Glutamatergic neuron (in vitro differentiated cells): ENCODE measurements around the gene S100A2. TPM values are rescaled to one million over a fixed set of nuclear protein-coding genes. Genes with fewer than 3 reads are reported as not detected.

Source experiments
- DNase-seq: peaks from one replicate; pipeline ENCODE4 v3.0.0; 2022
- H3K27ac Mint-ChIP-seq: one replicate; pipeline ENCODE4 v1.8.0; 2020; ENCODE audit warnings: mild to moderate bottlenecking, mixed read lengths, inconsistent platforms; ENCODE audit not compliant: unreplicated experiment
- H3K27me3 Mint-ChIP-seq: one replicate; pipeline ENCODE4 v1.8.0; 2020; ENCODE audit warnings: mild to moderate bottlenecking, moderate library complexity, mixed read lengths, inconsistent platforms; ENCODE audit not compliant: unreplicated experiment
- H3K36me3 Mint-ChIP-seq: one replicate; pipeline ENCODE4 v1.8.0; 2020; ENCODE audit warnings: mild to moderate bottlenecking, mixed read lengths, inconsistent platforms; ENCODE audit not compliant: unreplicated experiment
- H3K4me1 Mint-ChIP-seq: one replicate; pipeline ENCODE4 v1.8.0; 2020; ENCODE audit warnings: mild to moderate bottlenecking, low read depth, mixed read lengths, inconsistent platforms; ENCODE audit not compliant: unreplicated experiment
- H3K4me3 Mint-ChIP-seq: one replicate; pipeline ENCODE4 v1.8.0; 2020; ENCODE audit warnings: mild to moderate bottlenecking, mixed read lengths, inconsistent platforms; ENCODE audit not compliant: unreplicated experiment
- H3K9me3 Mint-ChIP-seq: one replicate; pipeline ENCODE4 v1.8.0; 2020; ENCODE audit warnings: mild to moderate bottlenecking, moderate library complexity, mixed read lengths, inconsistent platforms; ENCODE audit not compliant: unreplicated experiment
- CTCF ChIP-seq: fragments of 200-600 bp; sonication (generic); IDR thresholded peaks from one replicate; pipeline ENCODE4 v1.5.0; 2021; ENCODE audit not compliant: partially characterized antibody, unreplicated experiment
- total RNA-seq: library from RNA; stranded (reverse); fragmentation: NEBNext Ultra II Directional; extraction: Animal tissue kit (Norgen Biotek cat#: 25700); gene quantifications from one replicate; pipeline ENCODE4 v1.2.1, GENCODE V29; 2021; ENCODE audit not compliant: unreplicated experiment

S100A2 gene
- total RNA-seq, 1 donor from 2014 or later = 1.1 TPM

- peaks cover 13% of the 10 kb centered on the region for H3K4me1 Mint-ChIP-seq
Observed at GRCh38 chr1:153610334-153610733, 44.7 kb upstream of the S100A2 start.

GRCh38 chr1:153609585-153609907 is 43.9 kb upstream of the S100A2 start:
- Mint-ChIP-seq H3K4me1 (peaks cover 13% of the 10 kb centered on the region), H3K27ac (peak overlapping the region; percentile 59), H3K36me3 (no peaks in the 10 kb centered on the region), H3K27me3 (peaks cover 8% of the 10 kb centered on the region), H3K9me3 (peaks cover 11% of the 10 kb centered on the region), H3K4me3 (no peak overlapping the region)
- no peak for DNase-seq
- no peak for TF ChIP-seq CTCF

More at GRCh38 chr1:153610334-153610733, 44.7 kb upstream of the S100A2 start:
- Mint-ChIP-seq H3K27me3 (peaks cover 8% of the 10 kb centered on the region), H3K27ac (no peak overlapping the region), H3K36me3 (no peaks in the 10 kb centered on the region), H3K4me3 (no peak overlapping the region), H3K9me3 (peaks cover 11% of the 10 kb centered on the region)
- no peak for TF ChIP-seq CTCF
- DNase-seq = no peak

- Mint-ChIP-seq H3K27me3 (peaks cover 7% of the 10 kb centered on the region), H3K36me3 (no peaks in the 10 kb centered on the region), H3K27ac (peak overlapping the region; percentile 76), H3K4me1 (peaks cover 13% of the 10 kb centered on the region), H3K9me3 (peaks cover 11% of the 10 kb centered on the region), H3K4me3 (peak overlapping the region; percentile 55)
- TF ChIP-seq CTCF = no peak
- peak; percentile 60 for DNase-seq
Observed at GRCh38 chr1:153608742-153609584, 43.3 kb upstream of the S100A2 start.

GRCh38 chr1:153608089-153608682 is 42.5 kb upstream of the S100A2 start:
- Mint-ChIP-seq H3K4me1 (peaks cover 13% of the 10 kb centered on the region), H3K4me3 (no peak overlapping the region), H3K27ac (no peak overlapping the region), H3K27me3 (peaks cover 6% of the 10 kb centered on the region), H3K9me3 (peaks cover 11% of the 10 kb centered on the region), H3K36me3 (no peaks in the 10 kb centered on the region)
- DNase-seq = no peak
- no peak for TF ChIP-seq CTCF

GRCh38 chr1:153607381-153607780 is 41.7 kb upstream of the S100A2 start:
- Mint-ChIP-seq H3K4me3 (no peak overlapping the region), H3K27ac (no peak overlapping the region), H3K4me1 (peaks cover 13% of the 10 kb centered on the region), H3K36me3 (no peaks in the 10 kb centered on the region), H3K27me3 (peaks cover 5% of the 10 kb centered on the region), H3K9me3 (peaks cover 11% of the 10 kb centered on the region)
- no peak for DNase-seq
- no peak for TF ChIP-seq CTCF
